ENCODE data around the gene ATP8A2. TPM values are rescaled to one million over a fixed set of nuclear protein-coding genes. Genes with fewer than 3 reads are reported as not detected.

ATP8A2 gene
- polyA plus RNA-seq, 3 donors, result not detected

DNA sequence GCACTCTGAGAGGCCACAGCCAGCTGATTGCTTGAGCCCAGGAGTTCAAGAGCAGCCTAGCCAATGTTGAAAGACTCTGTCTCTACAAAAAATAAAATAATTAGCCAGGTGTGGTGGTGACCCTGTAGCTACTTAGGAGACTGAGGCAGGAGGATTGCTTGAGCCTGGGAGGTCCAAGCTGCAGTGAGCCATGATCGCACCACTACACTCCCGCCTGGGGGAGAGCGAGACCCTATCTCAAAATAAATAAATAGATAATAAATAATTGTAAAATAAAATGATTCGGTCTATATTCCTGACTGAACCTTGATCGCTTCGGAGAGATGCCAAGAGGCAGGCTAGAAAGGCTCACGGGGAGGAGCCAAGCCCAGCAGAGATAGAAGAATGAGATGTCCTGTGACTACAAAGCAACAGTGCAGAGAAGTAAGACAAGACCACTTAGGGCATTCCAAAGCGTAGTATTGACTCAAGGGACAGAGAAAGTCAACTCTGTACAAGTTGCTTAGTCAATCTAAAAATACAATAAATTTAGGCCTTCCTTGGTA lies 667.2 kb downstream of the ATP8A2 start:
- no peaks in the 10 kb centered on the region for H3K4me1 Mint-ChIP-seq
- Histone ChIP-seq H3K36me3 (replicated peaks in 1 of 2; ENCODE audit: control insufficient read depth in 1 of 2, insufficient read depth in 2 of 2, low read length in 2 of 2) (no peaks in the 10 kb centered on the region), H3K4me3 (replicated peaks in 1 of 3; ENCODE audit: low read depth in 2 of 3, low read length in 3 of 3) (no peak overlapping the region), H4K20me1 (ENCODE audit: insufficient read depth, low read length) (no peaks in the 10 kb centered on the region), H3K9ac (ENCODE audit: insufficient read depth, low read length, poor library complexity, severe bottlenecking) (no peak overlapping the region), H3K27ac (ENCODE audit: low read depth in 1 of 2, low read length in 2 of 2) (no peak overlapping the region), H3K27me3 (ENCODE audit: control insufficient read depth in 2 of 2, insufficient read depth in 2 of 2, low read length in 2 of 2) (no peaks in the 10 kb centered on the region), H3K4me2 (replicated peaks; ENCODE audit: extremely low read depth, low read length, poor library complexity, severe bottlenecking) (no peak overlapping the region), H2AFZ (ENCODE audit: insufficient read depth, low read depth, low read length, poor library complexity, severe bottlenecking) (no peak overlapping the region), H3K79me2 (ENCODE audit: insufficient read depth, low read length) (no peaks in the 10 kb centered on the region), H3K9me3 (replicated peaks in 1 of 2; ENCODE audit: control insufficient read depth in 1 of 2, insufficient read depth in 1 of 2, low read length in 2 of 2) (no peaks in the 10 kb centered on the region), H3K4me1 (ENCODE audit: control insufficient read depth in 1 of 2, insufficient read depth in 2 of 2, low read length in 2 of 2) (no peaks in the 10 kb centered on the region)
- no peak for DNase-seq
- TF ChIP-seq, protein P1, sequence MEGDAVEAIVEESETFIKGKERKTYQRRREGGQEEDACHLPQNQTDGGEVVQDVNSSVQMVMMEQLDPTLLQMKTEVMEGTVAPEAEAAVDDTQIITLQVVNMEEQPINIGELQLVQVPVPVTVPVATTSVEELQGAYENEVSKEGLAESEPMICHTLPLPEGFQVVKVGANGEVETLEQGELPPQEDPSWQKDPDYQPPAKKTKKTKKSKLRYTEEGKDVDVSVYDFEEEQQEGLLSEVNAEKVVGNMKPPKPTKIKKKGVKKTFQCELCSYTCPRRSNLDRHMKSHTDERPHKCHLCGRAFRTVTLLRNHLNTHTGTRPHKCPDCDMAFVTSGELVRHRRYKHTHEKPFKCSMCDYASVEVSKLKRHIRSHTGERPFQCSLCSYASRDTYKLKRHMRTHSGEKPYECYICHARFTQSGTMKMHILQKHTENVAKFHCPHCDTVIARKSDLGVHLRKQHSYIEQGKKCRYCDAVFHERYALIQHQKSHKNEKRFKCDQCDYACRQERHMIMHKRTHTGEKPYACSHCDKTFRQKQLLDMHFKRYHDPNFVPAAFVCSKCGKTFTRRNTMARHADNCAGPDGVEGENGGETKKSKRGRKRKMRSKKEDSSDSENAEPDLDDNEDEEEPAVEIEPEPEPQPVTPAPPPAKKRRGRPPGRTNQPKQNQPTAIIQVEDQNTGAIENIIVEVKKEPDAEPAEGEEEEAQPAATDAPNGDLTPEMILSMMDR (IDR thresholded peaks at IDR 0.05), result no peak
- H3K27ac Mint-ChIP-seq, result no peak overlapping the region
- H3K4me3 Mint-ChIP-seq, result no peak overlapping the region
- intact Hi-C loops (cut with micrococcal nuclease), result no loop called here
- peaks cover 0 to 8% (median 2%) of the 10 kb centered on the region in 7 donors for H3K9me3 Mint-ChIP-seq
- peaks cover 0 to 5% (median 1%) of the 10 kb centered on the region in 3 donors for H3K27me3 Mint-ChIP-seq (ENCODE audit: low read depth in 3 of 3)
- H3K36me3 Mint-ChIP-seq, result no peaks in the 10 kb centered on the region
- 90% methylated on average over 4 of the region's 8 CpGs for WGBS (ENCODE audit: insufficient coverage)

DNA sequence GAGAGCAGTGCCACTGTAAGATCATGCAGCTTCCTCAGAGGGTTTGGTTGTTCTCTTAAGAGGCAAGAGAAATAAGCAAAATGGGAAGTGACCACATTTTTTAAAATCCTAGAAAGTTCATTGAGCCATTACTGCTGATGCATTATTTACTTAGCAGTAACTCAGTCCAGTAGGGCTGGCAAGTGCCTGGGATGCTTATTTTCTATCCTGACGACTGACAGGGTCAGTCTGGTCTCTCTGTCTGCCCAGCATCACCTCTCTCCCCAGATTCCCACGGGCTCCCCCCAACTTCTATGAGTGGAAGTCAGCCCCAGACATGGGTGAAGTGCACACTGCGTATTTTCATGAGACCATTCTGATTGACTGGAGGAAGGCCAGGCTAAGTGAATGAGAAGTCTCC lies 669.7 kb downstream of the ATP8A2 start:
- no peaks in the 10 kb centered on the region for H3K9me3 ChIP-seq (replicated peaks in 1 of 2; ENCODE audit: control insufficient read depth in 1 of 2, insufficient read depth in 1 of 2, low read length in 2 of 2)
- H3K4me3 Mint-ChIP-seq, result no peak overlapping the region
- no peak overlapping the region for H3K27ac ChIP-seq (ENCODE audit: low read depth in 1 of 2, low read length in 2 of 2)
- H3K4me1 ChIP-seq (ENCODE audit: control insufficient read depth in 1 of 2, insufficient read depth in 2 of 2, low read length in 2 of 2), result no peaks in the 10 kb centered on the region
- H3K27me3 ChIP-seq (ENCODE audit: control insufficient read depth in 2 of 2, insufficient read depth in 2 of 2, low read length in 2 of 2), result peaks cover 0 to 4% of the 10 kb centered on the region in 2 donors
- TF ChIP-seq, protein P1 (IDR thresholded peaks at IDR 0.05), result no peak
- no peaks in the 10 kb centered on the region for H3K79me2 ChIP-seq (ENCODE audit: insufficient read depth, low read length)
- H3K9me3 Mint-ChIP-seq, result peaks cover 0 to 2% (median 0%) of the 10 kb centered on the region in 7 donors
- no peak for DNase-seq
- H3K4me1 Mint-ChIP-seq, result no peaks in the 10 kb centered on the region
- no CpG with 5 or more reads among the region's 3 CpGs for WGBS (ENCODE audit: insufficient coverage)
- no peak overlapping the region for H3K9ac ChIP-seq (ENCODE audit: insufficient read depth, low read length, poor library complexity, severe bottlenecking)
- no peaks in the 10 kb centered on the region for H4K20me1 ChIP-seq (ENCODE audit: insufficient read depth, low read length)
- no peak overlapping the region for H3K4me2 ChIP-seq (replicated peaks; ENCODE audit: extremely low read depth, low read length, poor library complexity, severe bottlenecking)
- no peak overlapping the region for H2AFZ ChIP-seq (ENCODE audit: insufficient read depth, low read depth, low read length, poor library complexity, severe bottlenecking)
- H3K27ac Mint-ChIP-seq, result no peak overlapping the region
- intact Hi-C loops (cut with micrococcal nuclease), result no loop called here
- H3K36me3 ChIP-seq (replicated peaks in 1 of 2; ENCODE audit: control insufficient read depth in 1 of 2, insufficient read depth in 2 of 2, low read length in 2 of 2), result no peaks in the 10 kb centered on the region
- H3K4me3 ChIP-seq (replicated peaks in 1 of 3; ENCODE audit: low read depth in 2 of 3, low read length in 3 of 3), result no peak overlapping the region
- H3K36me3 Mint-ChIP-seq, result no peaks in the 10 kb centered on the region
- H3K27me3 Mint-ChIP-seq (ENCODE audit: low read depth in 3 of 3), result peaks cover 0 to 5% (median 2%) of the 10 kb centered on the region in 3 donors

Data from CD14-positive monocyte (primary cell).